ENCODE measurements around the gene NRN1.

- TF ChIP-seq, protein P1, sequence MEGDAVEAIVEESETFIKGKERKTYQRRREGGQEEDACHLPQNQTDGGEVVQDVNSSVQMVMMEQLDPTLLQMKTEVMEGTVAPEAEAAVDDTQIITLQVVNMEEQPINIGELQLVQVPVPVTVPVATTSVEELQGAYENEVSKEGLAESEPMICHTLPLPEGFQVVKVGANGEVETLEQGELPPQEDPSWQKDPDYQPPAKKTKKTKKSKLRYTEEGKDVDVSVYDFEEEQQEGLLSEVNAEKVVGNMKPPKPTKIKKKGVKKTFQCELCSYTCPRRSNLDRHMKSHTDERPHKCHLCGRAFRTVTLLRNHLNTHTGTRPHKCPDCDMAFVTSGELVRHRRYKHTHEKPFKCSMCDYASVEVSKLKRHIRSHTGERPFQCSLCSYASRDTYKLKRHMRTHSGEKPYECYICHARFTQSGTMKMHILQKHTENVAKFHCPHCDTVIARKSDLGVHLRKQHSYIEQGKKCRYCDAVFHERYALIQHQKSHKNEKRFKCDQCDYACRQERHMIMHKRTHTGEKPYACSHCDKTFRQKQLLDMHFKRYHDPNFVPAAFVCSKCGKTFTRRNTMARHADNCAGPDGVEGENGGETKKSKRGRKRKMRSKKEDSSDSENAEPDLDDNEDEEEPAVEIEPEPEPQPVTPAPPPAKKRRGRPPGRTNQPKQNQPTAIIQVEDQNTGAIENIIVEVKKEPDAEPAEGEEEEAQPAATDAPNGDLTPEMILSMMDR (tag by site-specific recombination; IDR thresholded peaks at IDR 0.05): no peak
- TF ChIP-seq ZNF776 (tag by site-specific recombination; IDR thresholded peaks at IDR 0.05; ENCODE audit: borderline replicate concordance) (no peak), MYNN (tag by site-specific recombination; IDR thresholded peaks at IDR 0.05; ENCODE audit: borderline replicate concordance) (no peak), ZNF629 (tag by site-specific recombination; IDR thresholded peaks at IDR 0.05) (no peak), ZNF302 (tag by site-specific recombination; IDR thresholded peaks at IDR 0.05; ENCODE audit: low read depth) (no peak), ZNF274 (IDR thresholded peaks at IDR 0.05; ENCODE audit: low read length) (no peak), ZNF274 (tag by site-specific recombination; IDR thresholded peaks at IDR 0.05; ENCODE audit: borderline replicate concordance) (no peak), ZNF211 (tag by site-specific recombination; IDR thresholded peaks at IDR 0.05; ENCODE audit: low read depth) (no peak), ZBTB7A (tag by site-specific recombination; IDR thresholded peaks at IDR 0.05; ENCODE audit: low read depth) (no peak), ZNF843 (tag by site-specific recombination; IDR thresholded peaks at IDR 0.05) (no peak), YY1 (tag by site-specific recombination; IDR thresholded peaks at IDR 0.05) (no peak)
- TF ChIP-seq, protein P2, sequence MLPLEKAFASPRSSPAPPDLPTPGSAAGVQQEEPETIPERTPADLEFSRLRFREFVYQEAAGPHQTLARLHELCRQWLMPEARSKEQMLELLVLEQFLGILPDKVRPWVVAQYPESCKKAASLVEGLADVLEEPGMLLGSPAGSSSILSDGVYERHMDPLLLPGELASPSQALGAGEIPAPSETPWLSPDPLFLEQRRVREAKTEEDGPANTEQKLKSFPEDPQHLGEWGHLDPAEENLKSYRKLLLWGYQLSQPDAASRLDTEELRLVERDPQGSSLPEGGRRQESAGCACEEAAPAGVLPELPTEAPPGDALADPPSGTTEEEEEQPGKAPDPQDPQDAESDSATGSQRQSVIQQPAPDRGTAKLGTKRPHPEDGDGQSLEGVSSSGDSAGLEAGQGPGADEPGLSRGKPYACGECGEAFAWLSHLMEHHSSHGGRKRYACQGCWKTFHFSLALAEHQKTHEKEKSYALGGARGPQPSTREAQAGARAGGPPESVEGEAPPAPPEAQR (tag by site-specific recombination; IDR thresholded peaks at IDR 0.05): no peak
- TF ChIP-seq, protein P3, sequence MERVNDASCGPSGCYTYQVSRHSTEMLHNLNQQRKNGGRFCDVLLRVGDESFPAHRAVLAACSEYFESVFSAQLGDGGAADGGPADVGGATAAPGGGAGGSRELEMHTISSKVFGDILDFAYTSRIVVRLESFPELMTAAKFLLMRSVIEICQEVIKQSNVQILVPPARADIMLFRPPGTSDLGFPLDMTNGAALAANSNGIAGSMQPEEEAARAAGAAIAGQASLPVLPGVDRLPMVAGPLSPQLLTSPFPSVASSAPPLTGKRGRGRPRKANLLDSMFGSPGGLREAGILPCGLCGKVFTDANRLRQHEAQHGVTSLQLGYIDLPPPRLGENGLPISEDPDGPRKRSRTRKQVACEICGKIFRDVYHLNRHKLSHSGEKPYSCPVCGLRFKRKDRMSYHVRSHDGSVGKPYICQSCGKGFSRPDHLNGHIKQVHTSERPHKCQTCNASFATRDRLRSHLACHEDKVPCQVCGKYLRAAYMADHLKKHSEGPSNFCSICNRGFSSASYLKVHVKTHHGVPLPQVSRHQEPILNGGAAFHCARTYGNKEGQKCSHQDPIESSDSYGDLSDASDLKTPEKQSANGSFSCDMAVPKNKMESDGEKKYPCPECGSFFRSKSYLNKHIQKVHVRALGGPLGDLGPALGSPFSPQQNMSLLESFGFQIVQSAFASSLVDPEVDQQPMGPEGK (tag by site-specific recombination; IDR thresholded peaks at IDR 0.05): no peak
- TF ChIP-seq, protein P4, sequence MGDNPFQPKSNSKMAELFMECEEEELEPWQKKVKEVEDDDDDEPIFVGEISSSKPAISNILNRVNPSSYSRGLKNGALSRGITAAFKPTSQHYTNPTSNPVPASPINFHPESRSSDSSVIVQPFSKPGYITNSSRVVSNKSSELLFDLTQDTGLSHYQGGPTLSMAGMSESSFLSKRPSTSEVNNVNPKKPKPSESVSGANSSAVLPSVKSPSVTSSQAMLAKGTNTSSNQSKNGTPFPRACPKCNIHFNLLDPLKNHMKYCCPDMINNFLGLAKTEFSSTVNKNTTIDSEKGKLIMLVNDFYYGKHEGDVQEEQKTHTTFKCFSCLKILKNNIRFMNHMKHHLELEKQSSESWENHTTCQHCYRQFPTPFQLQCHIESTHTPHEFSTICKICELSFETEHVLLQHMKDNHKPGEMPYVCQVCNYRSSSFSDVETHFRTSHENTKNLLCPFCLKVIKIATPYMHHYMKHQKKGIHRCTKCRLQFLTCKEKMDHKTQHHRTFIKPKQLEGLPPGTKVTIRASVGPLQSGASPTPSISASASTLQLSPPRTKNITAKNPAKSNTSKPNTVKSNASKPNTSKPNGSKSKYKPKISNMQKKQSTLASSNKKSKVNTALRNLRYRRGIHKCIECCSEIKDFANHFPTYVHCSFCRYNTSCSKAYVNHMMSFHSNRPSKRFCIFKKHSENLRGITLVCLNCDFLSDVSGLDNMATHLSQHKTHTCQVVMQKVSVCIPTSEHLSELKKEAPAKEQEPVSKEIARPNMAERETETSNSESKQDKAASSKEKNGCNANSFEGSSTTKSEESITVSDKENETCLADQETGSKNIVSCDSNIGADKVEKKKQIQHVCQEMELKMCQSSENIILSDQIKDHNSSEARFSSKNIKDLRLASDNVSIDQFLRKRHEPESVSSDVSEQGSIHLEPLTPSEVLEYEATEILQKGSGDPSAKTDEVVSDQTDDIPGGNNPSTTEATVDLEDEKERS (tag by site-specific recombination; IDR thresholded peaks at IDR 0.05): no peak
Observed at GRCh38 chr6:6037179-6037578, 30.5 kb upstream of the NRN1 start.
